GM18858 (cell line): ENCODE measurements around the gene MAT1A.

Source experiments
- ATAC-seq: cut with Tn5 transposase; IDR thresholded peaks from one replicate; pipeline ENCODE4 v1.9.1; 2021; ENCODE audit not compliant: unreplicated experiment

MAT1A gene

DNA sequence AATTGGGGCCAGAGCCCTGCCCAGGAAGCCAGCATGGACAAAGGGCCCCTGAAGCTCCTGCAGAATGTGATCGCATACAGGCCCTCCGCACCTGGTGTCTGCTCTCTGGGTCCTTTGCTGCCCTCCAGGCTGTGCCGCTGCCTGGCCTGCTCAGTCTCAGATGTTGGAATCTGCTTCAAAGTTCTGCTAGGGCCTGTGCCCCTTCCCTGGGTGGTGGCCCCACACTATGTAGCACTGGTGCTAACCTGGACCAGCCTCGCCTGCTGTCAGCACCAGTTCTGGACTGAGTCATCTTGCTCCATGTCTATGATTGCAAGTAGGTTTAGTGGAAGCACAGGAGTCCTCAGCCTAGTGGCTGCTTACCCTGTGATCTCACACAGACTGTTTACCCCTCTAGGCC lies 6.3 kb downstream of the MAT1A start:
- ATAC-seq: no peak

DNA sequence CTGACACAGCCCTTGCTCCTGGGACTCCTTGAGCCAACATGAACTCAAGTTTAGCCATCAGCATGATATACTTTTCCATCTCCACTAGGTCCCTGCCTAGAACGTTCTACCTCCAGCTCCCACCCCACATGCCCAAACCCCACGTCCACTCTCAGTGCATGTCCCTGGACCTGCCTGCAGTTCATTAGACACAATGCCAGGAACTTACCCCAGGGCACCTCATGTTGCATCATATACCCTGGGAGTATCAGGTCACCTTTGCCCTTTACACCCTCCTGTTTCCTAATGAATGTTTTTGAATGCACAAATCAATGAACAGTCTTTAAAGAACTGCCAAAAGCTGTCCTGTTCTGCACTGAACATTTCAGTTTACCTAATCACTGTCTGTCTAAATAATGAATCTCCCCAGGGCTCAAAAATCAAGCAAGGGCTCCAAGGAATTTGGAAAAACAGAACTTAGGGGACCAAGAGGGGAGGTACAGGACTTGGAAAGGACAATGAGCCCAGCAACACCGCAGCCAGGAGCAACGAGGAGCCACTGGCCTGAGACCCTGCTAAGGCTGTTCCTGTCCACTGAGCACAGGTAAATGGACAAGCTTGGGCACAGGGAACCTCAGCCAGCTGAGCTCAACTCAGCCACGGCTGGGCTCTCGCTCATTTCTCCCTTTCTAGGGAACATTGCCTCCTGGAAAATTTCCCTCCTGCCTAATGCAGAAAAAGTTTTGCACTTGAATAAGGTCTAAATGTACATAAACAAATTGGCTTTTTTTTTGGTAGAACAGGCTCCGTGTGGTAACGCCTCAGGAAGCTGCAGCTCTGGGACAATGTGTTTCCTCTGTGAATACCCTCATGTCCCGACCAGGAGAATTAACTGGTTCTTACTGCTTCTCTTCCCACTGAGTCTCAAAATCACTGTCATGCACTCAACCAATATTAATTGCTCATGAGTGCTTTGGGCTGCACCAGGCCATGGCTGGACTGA lies 7.4 kb downstream of the MAT1A start:
- no peak for ATAC-seq

DNA sequence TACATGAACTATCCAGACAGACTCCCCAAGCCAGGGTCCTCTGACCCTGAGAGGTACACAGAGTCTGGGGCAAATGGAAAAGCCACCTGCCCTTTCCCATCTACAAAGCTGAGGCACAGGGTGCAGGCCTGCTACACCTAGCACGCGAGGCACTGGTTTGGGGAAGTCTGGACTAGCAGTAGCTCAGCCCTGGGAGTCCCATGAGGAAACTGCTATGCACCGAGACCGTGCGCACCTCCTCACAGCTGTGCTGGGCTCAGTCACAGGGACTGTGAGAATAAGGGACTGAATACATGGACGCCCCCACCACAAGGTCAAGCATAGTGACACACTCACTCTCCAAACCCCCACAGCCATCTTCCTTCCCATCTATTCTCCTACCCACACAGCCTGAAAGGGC lies 8.2 kb downstream of the MAT1A start:
- no peak for ATAC-seq

DNA sequence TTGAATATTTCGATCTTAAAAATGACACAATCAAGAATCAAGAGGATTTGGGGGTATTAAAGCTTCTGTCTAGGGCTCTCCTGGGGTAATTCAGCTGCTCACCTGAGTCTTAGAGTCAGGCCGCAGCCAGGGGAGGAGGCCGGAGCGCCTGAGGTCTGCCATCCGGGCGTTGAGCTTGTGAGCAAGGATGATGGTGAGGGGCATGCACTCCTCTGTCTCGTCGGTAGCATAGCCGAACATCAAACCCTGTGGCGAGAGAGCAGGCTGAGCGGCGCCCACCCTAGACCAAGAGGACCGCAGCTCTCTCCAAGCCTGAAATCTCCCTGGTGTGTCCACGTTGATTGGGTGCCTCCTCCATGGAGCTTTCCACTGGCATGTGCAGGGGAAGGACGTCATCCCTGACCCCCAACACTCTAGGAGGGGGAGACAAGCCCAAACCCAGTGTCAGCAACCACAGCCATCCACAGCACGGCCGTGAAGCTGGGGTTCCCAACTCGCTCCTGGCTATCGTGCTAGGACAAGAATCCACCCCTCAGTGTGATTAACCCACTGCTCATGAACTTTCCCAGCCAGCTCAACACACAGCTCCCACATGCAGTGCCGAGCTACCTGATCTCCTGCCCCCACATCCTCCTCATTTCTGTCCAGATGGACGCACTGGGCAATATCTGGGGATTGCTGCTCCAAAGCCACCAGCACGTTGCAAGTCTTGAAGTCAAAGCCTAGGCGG lies 9.2 kb downstream of the MAT1A start:
- no peak for ATAC-seq

DNA sequence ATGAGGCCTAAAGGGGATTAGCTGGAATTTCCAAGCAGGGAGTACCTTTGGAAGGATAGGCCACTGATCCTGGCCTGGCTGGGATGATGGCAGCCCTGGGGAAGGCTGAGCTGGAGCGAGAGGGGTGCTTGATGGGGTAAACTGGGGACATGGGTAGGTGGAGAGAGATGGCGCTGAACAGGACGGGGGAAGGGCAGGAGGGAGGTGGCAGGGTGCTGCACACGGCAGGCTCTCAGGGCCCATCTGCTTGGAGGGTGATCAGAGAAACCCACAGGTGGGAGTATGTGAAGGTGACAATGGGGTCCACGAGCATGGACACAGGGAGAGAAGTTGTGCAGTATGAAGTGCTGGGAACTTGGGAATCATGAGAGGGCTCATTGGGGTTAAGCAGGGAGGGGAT lies 10.3 kb downstream of the MAT1A start:
- ATAC-seq: no peak

DNA sequence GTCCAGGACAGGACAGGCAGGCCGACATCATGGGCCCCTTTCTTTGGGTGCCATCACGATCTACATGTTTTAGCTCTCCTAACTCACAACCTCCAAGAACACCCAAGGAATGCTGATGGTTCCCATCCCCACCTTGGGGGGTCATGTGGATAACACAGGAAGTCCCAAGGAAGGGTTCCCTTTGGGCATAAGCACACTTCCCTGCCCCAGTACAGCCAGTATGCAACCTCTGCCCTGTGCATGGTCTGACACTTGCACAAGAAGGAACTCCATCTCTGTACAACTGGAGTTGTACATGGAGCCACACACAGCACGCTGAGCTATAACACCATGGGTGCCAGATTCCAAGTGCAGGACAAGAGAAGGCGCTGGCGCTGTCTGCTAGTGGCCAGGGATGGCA lies 11.0 kb downstream of the MAT1A start:
- no peak for ATAC-seq

DNA sequence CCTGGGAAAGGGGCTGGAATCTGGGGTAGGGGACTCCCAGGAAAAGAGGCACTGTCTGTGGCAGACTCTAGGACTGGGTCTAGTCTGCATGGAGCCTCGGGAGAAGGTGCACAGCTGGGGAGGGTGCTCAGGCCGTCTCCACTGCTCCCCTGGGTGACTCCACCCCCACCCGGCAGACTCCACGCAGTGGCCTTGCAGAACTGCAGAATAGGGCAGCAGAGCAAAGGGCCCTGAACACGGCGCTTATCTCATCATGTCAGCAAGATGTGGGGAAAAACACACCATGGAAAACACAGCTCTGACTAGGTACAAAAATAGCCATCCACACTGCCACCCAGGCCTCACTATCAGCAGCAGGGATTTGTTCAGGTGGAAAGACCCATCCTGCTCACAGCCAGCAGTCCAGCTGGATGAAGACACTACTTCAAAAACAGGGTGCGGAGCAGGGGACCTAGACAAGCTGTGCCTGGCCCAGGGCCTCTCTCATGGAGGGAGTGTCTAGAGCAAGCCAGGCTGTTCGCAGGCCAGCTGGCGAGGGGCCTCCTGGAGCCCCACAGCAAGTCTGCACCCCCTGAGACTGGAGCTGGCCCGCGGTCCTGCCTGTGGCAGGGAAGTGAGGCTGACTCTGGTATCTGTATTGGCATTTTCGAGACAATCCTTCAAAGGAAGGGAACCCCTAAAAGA lies 11.7 kb downstream of the MAT1A start:
- ATAC-seq: no peak

DNA sequence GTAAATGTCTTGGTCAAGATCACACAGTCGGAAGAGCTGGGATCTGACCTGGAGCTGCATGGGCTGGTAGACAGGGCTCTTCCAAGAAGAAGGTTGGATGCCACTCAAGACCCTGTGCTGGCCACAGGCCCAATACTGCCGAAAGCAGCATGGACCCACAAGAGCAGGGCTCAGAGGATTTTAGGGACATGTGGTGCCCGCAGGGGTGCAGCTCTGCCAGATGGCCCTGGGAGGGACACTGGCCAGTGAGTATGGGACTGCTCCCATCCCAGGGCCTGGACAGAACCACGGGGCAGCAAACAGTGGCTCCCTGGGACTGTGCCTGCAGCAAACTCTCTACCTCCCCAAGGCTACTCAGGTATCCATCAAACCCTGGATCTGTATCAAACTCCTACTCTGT lies 12.4 kb downstream of the MAT1A start:
- no peak for ATAC-seq

DNA sequence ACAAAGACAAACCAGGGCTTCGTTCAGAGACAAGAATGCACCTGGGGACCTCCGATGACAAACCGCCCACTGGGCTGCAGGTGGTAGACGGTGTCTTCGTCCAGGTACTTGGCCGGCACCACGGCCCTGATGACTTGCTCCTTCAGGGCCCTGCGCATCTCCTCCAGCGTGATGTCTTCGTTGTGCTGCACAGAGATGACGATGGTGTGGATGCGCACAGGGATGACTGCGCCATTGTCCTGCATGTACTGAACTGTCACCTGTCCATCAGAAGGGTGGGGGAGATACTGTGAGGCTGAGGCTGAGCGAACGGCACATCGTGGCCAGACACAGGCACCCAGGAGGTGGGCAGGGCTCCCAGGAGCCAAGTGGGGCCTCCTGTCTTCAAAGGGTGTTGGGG lies 13.1 kb downstream of the MAT1A start:
- ATAC-seq: no peak

DNA sequence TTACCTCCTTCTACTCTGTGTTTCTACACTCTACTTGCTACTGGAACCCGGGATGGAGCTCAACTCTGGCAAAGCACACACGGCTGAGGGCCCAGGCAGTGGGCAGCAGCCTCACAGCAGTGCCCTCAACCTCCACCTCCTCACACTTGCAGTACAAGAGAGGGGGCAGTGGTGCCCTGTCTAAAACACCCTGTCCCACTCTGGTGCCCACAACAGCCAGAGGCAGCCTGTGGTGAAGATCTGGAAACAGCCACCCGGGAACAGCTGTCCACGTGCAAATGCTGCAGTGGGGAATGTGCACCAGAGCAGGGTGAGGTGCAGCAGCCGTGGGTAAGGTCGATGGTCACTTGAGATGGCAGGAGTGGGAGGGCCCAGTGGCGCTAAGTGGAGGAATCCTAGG lies 13.7 kb downstream of the MAT1A start:
- no peak for ATAC-seq

DNA sequence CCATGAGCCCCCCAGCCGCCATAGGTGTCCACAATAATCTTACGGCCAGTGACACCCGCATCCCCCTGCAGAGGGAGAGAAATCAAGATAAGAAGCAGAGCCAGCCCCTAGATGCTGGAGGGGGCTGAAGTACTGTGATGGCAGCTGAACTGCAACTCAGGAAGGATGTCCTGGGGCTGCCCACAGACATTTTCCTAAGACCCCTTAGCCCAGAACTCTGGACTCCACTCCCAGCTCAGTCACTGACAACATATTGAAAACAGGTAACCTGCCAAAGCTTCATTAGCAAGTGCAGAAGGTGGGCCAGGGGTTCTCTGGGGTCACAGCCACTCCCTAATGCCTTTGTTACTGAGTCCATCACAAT lies 14.3 kb downstream of the MAT1A start:
- ATAC-seq: no peak

DNA sequence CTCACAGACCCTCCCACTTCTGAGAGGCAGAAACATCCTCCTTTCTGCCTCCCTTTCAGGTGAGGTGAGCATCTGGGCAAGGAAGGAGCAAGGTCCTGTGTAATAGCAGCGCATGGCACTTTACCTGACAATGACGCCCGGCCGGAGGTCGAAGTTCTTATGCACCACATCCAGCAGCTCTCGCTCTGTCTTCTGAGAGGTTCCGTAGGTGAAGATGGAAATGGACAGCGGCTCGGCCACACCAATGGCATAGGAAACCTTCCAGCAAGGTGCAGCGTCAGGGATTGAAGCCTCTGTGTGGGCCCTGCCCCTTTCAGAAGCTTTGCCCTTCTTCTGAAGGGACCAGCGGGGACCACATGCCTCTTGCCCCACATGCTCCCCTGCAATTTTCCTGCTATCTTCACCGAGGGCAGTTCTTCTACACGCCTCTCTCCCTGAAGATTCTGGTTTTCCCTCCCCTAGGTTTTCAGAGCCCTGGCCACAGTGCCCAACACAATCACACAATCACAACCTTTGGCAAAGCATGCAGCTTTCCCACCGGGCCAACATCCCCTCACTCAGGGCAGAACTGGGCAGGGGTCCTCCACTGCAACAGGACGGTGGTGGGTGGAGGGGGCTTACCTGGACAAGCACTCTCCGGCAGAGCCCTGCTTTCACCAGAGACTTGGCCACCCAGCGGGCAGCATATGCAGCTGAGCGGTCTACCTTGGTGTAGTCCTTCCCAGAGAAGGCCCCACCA lies 14.9 kb downstream of the MAT1A start:
- ATAC-seq: no peak

DNA sequence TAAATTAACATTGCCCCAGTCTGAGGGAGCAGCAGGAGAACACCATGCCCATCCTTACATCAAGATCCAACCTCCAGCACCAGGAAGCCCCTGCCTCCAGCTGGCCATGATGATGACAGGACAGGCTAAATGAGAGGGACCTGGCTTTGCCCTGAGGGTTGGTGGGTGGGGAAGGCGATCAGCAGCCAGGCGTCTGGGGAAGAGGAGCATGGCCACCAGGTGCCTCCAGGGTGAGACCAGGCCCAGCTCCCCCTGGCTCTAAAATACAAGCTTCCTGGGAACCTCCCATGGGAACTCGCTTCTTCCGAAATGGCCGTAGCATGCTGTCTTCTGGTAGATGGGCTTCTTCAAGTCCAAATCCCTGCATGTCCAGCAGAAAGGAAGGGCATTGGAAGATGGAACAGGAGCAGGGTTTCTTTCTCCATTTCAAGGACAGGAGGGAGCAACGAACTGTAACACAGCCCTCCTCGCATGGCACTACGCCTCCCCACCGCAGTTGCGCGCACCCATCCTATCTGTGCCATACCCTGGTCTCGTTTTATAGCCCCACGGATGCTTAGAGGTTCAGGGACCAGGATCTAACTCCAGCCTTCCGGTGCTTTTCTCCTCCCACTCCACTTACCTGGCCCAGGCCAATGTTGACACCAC lies 15.8 kb downstream of the MAT1A start:
- ATAC-seq: no peak

DNA sequence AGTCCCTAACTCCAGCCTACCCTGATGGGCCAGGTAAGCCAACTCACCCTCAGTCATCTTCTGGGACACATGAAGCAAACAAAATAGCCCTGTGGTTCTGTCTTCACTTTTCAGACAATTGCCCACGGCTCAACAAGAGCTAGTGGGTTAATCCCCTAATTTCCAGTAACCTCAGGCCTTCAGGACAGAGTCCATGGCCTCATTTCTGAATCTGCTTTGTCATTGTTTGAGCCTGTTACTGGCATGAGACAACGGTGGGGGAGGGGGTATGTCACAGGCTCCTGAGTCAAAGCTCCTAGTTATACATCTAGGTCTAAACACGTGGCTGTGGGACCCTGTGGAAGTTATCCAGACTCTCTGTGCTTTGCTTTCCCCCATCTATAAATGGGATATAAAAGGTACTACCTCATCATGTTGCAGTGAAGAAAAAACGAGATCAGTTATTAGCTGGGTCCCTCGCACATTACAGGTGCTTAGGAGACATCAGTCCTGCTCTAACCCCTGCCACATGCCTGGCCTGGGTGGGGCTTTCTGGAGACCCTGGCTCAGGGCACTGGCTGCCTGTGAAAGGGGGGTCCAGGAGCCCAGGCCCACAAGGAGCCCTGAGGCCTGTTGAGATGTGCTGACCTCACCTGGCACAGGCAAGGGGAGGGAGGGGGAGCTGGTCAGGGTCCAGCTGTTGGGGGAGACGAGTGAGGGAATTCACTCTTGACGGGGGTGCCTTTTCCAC lies 16.5 kb downstream of the MAT1A start:
- no peak for ATAC-seq

DNA sequence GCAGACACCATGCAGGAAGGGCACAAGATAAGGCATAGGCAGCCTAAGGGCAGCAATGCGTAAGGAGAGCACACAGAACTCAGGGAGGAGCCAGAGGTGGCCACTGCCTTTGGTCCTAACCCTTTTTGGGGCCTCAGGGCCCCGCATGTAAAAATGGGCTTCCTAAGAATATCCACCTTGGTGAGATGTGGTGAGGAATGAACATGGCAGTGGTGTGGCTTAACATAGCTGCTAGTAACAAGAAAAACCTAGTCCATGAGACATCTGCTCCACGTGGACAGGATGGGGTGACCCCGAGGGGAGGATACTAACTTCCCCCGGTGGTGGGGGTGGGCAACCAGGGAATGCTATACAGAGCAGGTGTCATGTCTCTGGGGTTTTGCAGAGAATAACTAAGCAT lies 18.0 kb downstream of the MAT1A start:
- no peak for ATAC-seq

DNA sequence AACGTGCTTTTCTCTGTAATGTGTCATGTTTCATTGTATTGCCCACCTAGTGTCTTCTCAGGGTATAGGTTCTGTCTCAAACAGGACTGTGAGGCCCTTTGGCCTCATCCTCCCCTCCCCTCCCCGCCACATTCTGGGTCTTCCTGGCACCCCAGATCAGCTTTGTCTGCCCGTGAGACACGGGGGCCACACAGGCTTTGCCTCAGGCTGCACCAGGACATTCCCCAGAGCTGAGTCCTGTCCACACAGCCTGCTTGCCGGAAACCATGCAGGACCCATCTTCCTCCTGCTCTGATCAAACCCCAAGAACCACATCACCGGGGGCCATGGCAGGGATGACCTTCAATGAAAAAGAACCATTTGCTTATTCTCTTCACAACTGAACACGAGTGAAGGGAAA lies 18.6 kb downstream of the MAT1A start:
- ATAC-seq: no peak

DNA sequence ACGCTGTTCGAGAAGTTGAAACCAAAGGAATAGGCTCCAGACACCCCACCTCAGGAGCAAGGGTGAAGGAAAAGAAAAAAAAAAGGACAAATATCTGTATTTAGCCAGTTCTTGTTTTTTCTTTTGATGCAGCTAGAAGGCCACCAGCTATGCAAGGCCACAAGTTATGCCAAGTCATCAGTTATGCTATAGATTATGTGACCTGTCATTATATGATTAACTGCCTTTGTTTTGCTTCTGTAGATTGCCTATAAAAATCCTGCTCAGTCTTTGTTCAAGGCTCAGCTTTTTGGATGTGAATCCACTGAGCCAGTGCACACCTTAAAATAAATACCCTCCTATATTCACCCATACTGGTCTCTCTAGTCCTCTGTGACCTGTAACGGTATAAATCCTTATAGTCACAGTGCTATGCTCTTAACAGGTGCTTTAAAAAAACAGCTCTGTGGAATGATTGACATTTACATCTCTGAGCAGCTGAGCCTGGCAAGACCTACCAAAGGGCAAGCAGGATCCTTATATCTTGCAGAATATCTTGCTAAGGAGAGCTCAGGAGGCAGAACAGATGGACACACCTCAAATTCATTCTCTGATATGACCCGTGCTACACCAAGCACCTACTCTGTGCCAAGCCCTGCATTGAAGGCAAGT lies 20.4 kb downstream of the MAT1A start:
- ATAC-seq: no peak

DNA sequence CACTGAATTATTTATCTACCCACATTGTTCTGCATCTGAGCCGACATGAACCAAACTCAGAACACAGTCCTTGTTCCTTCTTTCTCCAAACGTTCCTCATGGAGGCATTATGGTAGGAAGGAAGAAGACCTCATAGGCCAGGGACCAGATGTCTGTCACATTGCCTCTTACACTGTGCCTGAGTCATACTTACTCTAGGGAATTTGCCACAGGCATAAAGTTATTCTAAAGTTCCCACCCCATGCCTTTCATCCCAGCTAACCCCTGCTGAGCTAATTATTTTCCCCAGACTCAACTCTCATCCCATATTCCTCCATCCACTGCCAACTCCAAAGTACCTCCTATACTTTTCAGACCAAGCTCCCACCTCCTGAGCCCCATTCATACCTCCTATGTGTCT lies 21.2 kb downstream of the MAT1A start:
- ATAC-seq: no peak

DNA sequence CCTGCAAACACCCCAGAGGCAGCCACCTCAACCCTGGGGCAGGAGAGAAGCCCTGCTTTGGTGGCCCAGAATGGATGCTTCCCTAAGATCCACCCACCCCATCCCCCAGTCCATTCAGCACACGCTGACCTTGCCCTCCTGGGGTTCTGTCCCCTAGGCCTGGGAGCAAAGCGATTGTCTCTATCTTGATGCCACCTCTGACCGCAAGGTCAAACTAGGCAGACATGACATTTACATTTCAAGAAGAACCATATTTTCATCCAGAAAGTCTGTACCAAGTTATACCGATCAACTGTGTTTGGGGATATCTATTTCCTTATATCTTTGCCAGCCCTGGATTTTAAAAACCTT lies 23.0 kb downstream of the MAT1A start:
- no peak for ATAC-seq
